H1 (cell line): ENCODE measurements around the gene CST4. TPM values are rescaled to one million over a fixed set of nuclear protein-coding genes. Genes with fewer than 3 reads are reported as not detected.

Experiments
- CTCF ChIA-PET: fragments of 300-600 bp; sonication (Branson Sonifier 250); formaldehyde crosslinking; loops from one replicate; lab custom pipeline; 2021; ENCODE audit not compliant: partially characterized antibody; lab: Charles Lee
- POLR2A ChIA-PET: fragments of 300-600 bp; sonication (Branson Sonifier 250); formaldehyde crosslinking; loops from one replicate; lab custom pipeline; 2021; ENCODE audit warnings: inconsistent platforms; ENCODE audit not compliant: partially characterized antibody; lab: Charles Lee
- DNase-seq, 2 experiments: peaks; one replicate each; pipeline versions ENCODE4 v3.0.0 to v3.0.0-alpha.2; 2010 to 2022; ENCODE audit warnings: low spot score in 2 of 2, low read depth in 1 of 2, mixed read lengths in 1 of 2
- FAIRE-seq: peaks from 2 replicates; lab custom pipeline; 2011; peaks lifted over from hg19 to GRCh38; lab: Jason Lieb, UNC
- H2AFZ ChIP-seq: 2 replicates; pipeline ENCODE4 v1.8.1; 2012; ENCODE audit warnings: low read length, inconsistent platforms
- H2AK5ac ChIP-seq: 2 replicates; pipeline ENCODE4 v1.6.1; 2013; ENCODE audit warnings: low read depth, low read length
- H2BK120ac ChIP-seq: replicated peaks from 2 replicates; pipeline ENCODE3; 2013; ENCODE audit warnings: low read depth, low read length, inconsistent platforms
- H2BK12ac ChIP-seq: 2 replicates; pipeline ENCODE4 v1.6.1; 2013; ENCODE audit warnings: low read depth, low read length
- H2BK15ac ChIP-seq: 2 replicates; pipeline ENCODE4 v1.6.1; 2013; ENCODE audit warnings: low read length
- H2BK20ac ChIP-seq: 2 replicates; pipeline ENCODE4 v1.6.1; 2013; ENCODE audit warnings: low read length
- H2BK5ac ChIP-seq: 2 replicates; pipeline ENCODE4 v1.6.1; 2013; ENCODE audit warnings: low read depth, low read length
- H3K14ac ChIP-seq: 2 replicates; pipeline ENCODE4 v1.6.1; 2013; ENCODE audit warnings: inconsistent platforms; ENCODE audit not compliant: insufficient read length
- H3K18ac ChIP-seq: 2 replicates; pipeline ENCODE4 v1.6.1; 2013; ENCODE audit warnings: low read length; ENCODE audit errors: extremely low read depth
- H3K23ac ChIP-seq: 2 replicates; pipeline ENCODE4 v1.6.1; 2013; ENCODE audit warnings: inconsistent platforms; ENCODE audit not compliant: insufficient read length
- H3K23me2 ChIP-seq: 2 replicates; pipeline ENCODE4 v1.6.1; 2013; ENCODE audit warnings: low read depth, low read length
- H3K27ac ChIP-seq: 2 replicates; pipeline ENCODE4 v1.6.1; 2011; ENCODE audit warnings: low read depth, low read length, inconsistent platforms
- H3K27me3 ChIP-seq, 4 experiments: replicated peaks in 1 of 4; 1 replicate in 1 of 4; 2 replicates in 3 of 4; pipeline versions ENCODE4 v1.6.1 to v1.8.1; 2011 to 2013; ENCODE audit warnings: low read length in 3 of 4, mild to moderate bottlenecking in 3 of 4, inconsistent platforms in 2 of 4, mixed read lengths in 2 of 4, moderate library complexity in 1 of 4; ENCODE audit not compliant: control insufficient read depth in 3 of 4, insufficient read depth in 3 of 4; ENCODE audit errors: extremely low read depth in 1 of 4
- H3K36me3 ChIP-seq, 4 experiments: 2 replicates each; pipeline versions ENCODE4 v1.6.1 to v1.8.1; 2011 to 2013; ENCODE audit warnings: mild to moderate bottlenecking in 4 of 4, low read length in 3 of 4, moderate library complexity in 2 of 4, control low read depth in 1 of 4, inconsistent platforms in 1 of 4; ENCODE audit not compliant: insufficient read depth in 4 of 4, control insufficient read depth in 2 of 4
- H3K4ac ChIP-seq: replicated peaks from 2 replicates; pipeline ENCODE3; 2013; ENCODE audit warnings: low read length, low read depth, mixed read lengths, inconsistent platforms; ENCODE audit not compliant: insufficient read length
- H3K4me1 ChIP-seq, 4 experiments: replicated peaks in 1 of 4; 1 replicate in 1 of 4; 2 replicates in 3 of 4; pipeline versions ENCODE4 v1.6.1 to v1.8.1; 2011 to 2013; ENCODE audit warnings: low read length in 3 of 4, inconsistent platforms in 2 of 4, mixed read lengths in 1 of 4; ENCODE audit not compliant: insufficient read depth in 4 of 4, control insufficient read depth in 3 of 4
- H3K4me2 ChIP-seq, 2 experiments: 2 replicates each; pipeline versions ENCODE4 v1.6.1 to v1.8.1; 2011 to 2013; ENCODE audit warnings: low read depth in 2 of 2, low read length in 2 of 2, control low read depth in 1 of 2, inconsistent platforms in 1 of 2, mild to moderate bottlenecking in 1 of 2; ENCODE audit not compliant: insufficient read depth in 1 of 2
- H3K4me3 ChIP-seq, 4 experiments: fragments of 200-600, 300-600 bp in 1 of 4; sonication (generic), shearing (Covaris generic), sonication (Bioruptor Twin) in 1 of 4; 2 replicates each; pipeline versions ENCODE4 v1.5.1 to v1.8.1; 2011 to 2016; ENCODE audit warnings: low read length in 4 of 4, low read depth in 3 of 4, control low read depth in 2 of 4, inconsistent platforms in 2 of 4, mild to moderate bottlenecking in 2 of 4, mixed read lengths in 1 of 4, moderate library complexity in 1 of 4; ENCODE audit not compliant: insufficient read depth in 2 of 4; ENCODE audit errors: extremely low read depth in 1 of 4
- H3K56ac ChIP-seq: replicated peaks from 2 replicates; pipeline ENCODE3; 2013; ENCODE audit warnings: low read depth, mild to moderate bottlenecking, mixed read lengths, low read length, inconsistent platforms; ENCODE audit not compliant: insufficient read length
- H3K79me1 ChIP-seq: 2 replicates; pipeline ENCODE4 v1.6.1; 2013; ENCODE audit warnings: low read depth, low read length, control low read depth
- H3K79me2 ChIP-seq, 2 experiments: 2 replicates each; pipeline versions ENCODE4 v1.6.1 to v1.8.1; 2012 to 2013; ENCODE audit warnings: low read length in 2 of 2, mild to moderate bottlenecking in 2 of 2, inconsistent platforms in 1 of 2; ENCODE audit not compliant: insufficient read depth in 2 of 2, control insufficient read depth in 1 of 2
- H3K9ac ChIP-seq, 4 experiments: replicated peaks in 1 of 4; 1 replicate in 1 of 4; 2 replicates in 3 of 4; pipeline versions ENCODE4 v1.6.1 to v1.8.1; 2011 to 2013; ENCODE audit warnings: low read depth in 3 of 4, low read length in 3 of 4, control low read depth in 2 of 4, mild to moderate bottlenecking in 2 of 4, moderate library complexity in 2 of 4, inconsistent platforms in 1 of 4; ENCODE audit errors: extremely low read depth in 1 of 4
- H3K9me3 ChIP-seq, 2 experiments: 2 replicates each; pipeline versions ENCODE4 v1.6.1 to v1.8.1; 2012 to 2013; ENCODE audit warnings: mild to moderate bottlenecking in 2 of 2, moderate library complexity in 2 of 2, control low read depth in 1 of 2, inconsistent platforms in 1 of 2, low read depth in 1 of 2, low read length in 1 of 2, mixed read lengths in 1 of 2; ENCODE audit not compliant: insufficient read depth in 2 of 2
- H4K20me1 ChIP-seq, 2 experiments: replicated peaks in 1 of 2; 2 replicates each; pipeline versions ENCODE3 to v1.8.1; 2011 to 2013; ENCODE audit warnings: inconsistent platforms in 2 of 2, low read length in 2 of 2, mild to moderate bottlenecking in 1 of 2; ENCODE audit not compliant: insufficient read depth in 2 of 2, control insufficient read depth in 1 of 2
- H4K5ac ChIP-seq: 2 replicates; pipeline ENCODE4 v1.6.1; 2013; ENCODE audit warnings: low read length, low read depth, mixed read lengths, inconsistent platforms; ENCODE audit not compliant: insufficient read length
- H4K8ac ChIP-seq: 2 replicates; pipeline ENCODE4 v1.8.0; 2013; ENCODE audit warnings: mild to moderate bottlenecking, moderate library complexity, low read length, inconsistent platforms; ENCODE audit not compliant: insufficient read depth; ENCODE audit errors: extremely low read depth
- H4K91ac ChIP-seq: replicated peaks from 2 replicates; pipeline ENCODE3; 2013; ENCODE audit warnings: low read length, mixed read lengths, inconsistent platforms; ENCODE audit not compliant: insufficient read length
- BRCA1 ChIP-seq: IDR thresholded peaks from 2 replicates; pipeline ENCODE4 v1.6.1; 2012; ENCODE audit warnings: low read depth, low read length, improper control_type of control experiment
- EZH2 ChIP-seq: fragments of 200-600 bp; sonication (generic); IDR thresholded peaks from 2 replicates; pipeline ENCODE4 v1.7.1; 2012; ENCODE audit warnings: low read depth, mild to moderate bottlenecking, moderate library complexity, low read length, inconsistent platforms; ENCODE audit not compliant: severe bottlenecking
- GABPA ChIP-seq: IDR thresholded peaks from 2 replicates; pipeline ENCODE4 v1.6.1; 2011; ENCODE audit warnings: mild to moderate bottlenecking, low read length, moderate library complexity, borderline replicate concordance; ENCODE audit not compliant: insufficient read depth
- HDAC6 ChIP-seq: IDR thresholded peaks from one replicate; pipeline ENCODE4 v1.7.1; 2012; ENCODE audit warnings: low read depth, mild to moderate bottlenecking, inconsistent platforms, low read length, moderate library complexity
- KDM4A ChIP-seq: IDR thresholded peaks from one replicate; pipeline ENCODE4 v1.7.1; 2012; ENCODE audit warnings: low read depth, mild to moderate bottlenecking, moderate library complexity, low read length, inconsistent platforms; ENCODE audit not compliant: severe bottlenecking
- POLR2A ChIP-seq, 2 experiments: IDR thresholded peaks; 1 replicate in 1 of 2; 2 replicates in 1 of 2; pipeline ENCODE4 v1.6.1; 2011; ENCODE audit warnings: low read depth in 2 of 2, low read length in 2 of 2, mild to moderate bottlenecking in 2 of 2; ENCODE audit errors: control extremely low read depth in 1 of 2
- SIN3A ChIP-seq, 2 experiments: IDR thresholded peaks in 1 of 2; conservative IDR thresholded peaks in 1 of 2; 2 replicates each; pipeline ENCODE4 v1.6.1; 2011 to 2012; ENCODE audit warnings: low read length in 2 of 2, improper control_type of control experiment in 1 of 2, low read depth in 1 of 2, mild to moderate bottlenecking in 1 of 2
- SIX5 ChIP-seq: IDR thresholded peaks from 2 replicates; pipeline ENCODE4 v1.6.1; 2011; ENCODE audit warnings: mild to moderate bottlenecking, low read depth, low read length
- TBP ChIP-seq: IDR thresholded peaks from 2 replicates; pipeline ENCODE4 v1.6.1; 2011; ENCODE audit warnings: low read depth, low read length, improper control_type of control experiment
- TCF12 ChIP-seq: IDR thresholded peaks from 2 replicates; pipeline ENCODE4 v1.6.1; 2011; ENCODE audit warnings: low read depth, mild to moderate bottlenecking, low read length
- WGBS, 2 experiments: shearing (Covaris generic) in 1 of 2; methylation state at CpG; one replicate each; pipeline versions ENCODE4 v1.1.6 to v1.1.7; 2013 to 2015; ENCODE audit warnings: low lambda C conversion rate in 2 of 2, mixed read lengths in 2 of 2, inconsistent platforms in 1 of 2, low coverage in 1 of 2, missing lambda C conversion rate in 1 of 2; ENCODE audit not compliant: insufficient replicate concordance in 2 of 2, insufficient coverage in 1 of 2, insufficient read length in 1 of 2; ENCODE audit errors: extremely low coverage in 1 of 2, missing lambda C conversion rate in 1 of 2; 5-methylcytosine and 5-hydroxymethylcytosine counted together
- polyA plus RNA-seq, 7 experiments: library from polyadenylated mRNA; depleted of rRNA in 3 of 7; stranded (reverse) in 5 of 7; unstranded in 2 of 7; fragments of >200 nt in 5 of 7; fragments of 200-250 nt in 2 of 7; gene quantifications; 1 replicate in 5 of 7; 2 replicates in 1 of 7; 4 replicates in 1 of 7; pipeline versions ENCODE4 v1.2.1 to v1.2.3, GENCODE V29; 2011 to 2013; ENCODE audit warnings: missing spikeins in 2 of 7, mixed read lengths in 2 of 7
- total RNA-seq: library from RNA; stranded (reverse); fragmentation: NEBNext Ultra II Directional; extraction: Animal tissue kit (Norgen Biotek cat#: 25700); gene quantifications from 2 replicates; pipeline ENCODE4 v1.2.1, GENCODE V29; 2021

Gene CST4
- total and polyA plus RNA-seq, 2 of the 8 experiments (the other 6 are each of a cell fraction or from before 2014, with no cell fraction given), result not detected

DNA sequence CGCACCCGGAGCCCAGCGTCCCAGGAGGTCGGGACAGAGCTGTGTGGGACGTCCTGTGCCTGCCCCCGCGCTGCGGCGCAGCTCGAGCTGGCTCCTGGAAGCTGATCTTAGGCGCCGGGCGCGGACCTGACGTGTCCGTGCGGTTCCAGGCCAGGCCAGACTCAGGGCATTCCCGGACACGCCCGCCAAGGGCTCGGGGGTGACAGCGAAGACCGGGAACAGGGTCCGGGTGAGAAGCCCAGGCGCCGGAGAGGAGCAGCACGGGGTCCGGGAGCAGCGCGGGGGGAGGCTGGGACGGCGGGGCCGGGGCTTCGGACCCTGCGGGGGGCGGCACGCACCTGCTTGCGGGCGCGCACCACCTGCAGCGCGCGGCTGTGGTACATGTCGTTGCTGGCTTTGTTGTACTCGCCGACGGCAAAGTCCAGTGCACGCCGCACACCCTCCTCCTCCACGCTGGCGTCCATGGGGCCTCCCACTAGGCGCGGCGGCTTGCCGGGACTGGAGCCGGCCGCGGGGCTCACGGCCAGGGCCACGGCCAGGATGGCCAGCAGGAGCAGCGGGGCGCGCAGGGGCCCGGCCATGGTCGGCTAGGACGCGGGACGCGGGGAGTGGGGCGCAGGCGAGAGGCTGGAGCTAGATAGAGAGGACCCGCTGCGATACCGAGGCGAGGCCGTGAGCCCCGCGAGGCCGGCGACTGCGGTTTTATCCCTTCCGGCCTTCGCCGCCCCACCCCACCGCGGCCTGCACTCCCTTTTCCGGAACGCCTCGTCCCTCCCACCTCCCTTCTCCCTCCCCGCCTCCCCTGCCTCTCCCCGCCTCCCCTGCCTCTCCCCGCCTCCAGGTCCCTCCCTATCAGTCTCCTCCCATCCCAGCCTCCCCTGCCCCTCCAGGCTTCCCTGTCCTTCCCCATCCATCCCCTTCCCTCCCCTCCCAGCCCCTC lies 51.3 kb downstream of the CST4 start, which contains the start of gene CST3:
Gene CST3 (minus strand): TSS at position 674 of the 940 bp plus-strand sequence. CDS start 93 bp downstream, at position 581.
- Histone ChIP-seq H2BK12ac (0 out of 2 replicates have a peak within 1 kb of the TSS, but pooled peaks have one; percentile 68), H3K4me1 (peaks cover 0 to 12% (median 4%) of the 10 kb centered on the region in 4 experiments; a peak in 6 of 7 replicates), H3K9me3 (no peaks in the 10 kb centered on the region), H3K79me2 (no peaks in the 10 kb centered on the region), H2BK5ac (peak within 1 kb of the TSS; percentile 66; the same call in 1 of the 2 replicates), H3K36me3 (no peaks in the 10 kb centered on the region; a peak in 1 of 8 replicates), H3K4me3 (peak within 1 kb of the TSS; percentile 62 to 92 (median 76)), H3K18ac (peak within 1 kb of the TSS; percentile 87), H3K9ac (peak within 1 kb of the TSS in 2 of 4 experiments; percentile 48 to 61; a peak in 3 of 7 replicates), H4K20me1 (peaks cover 0 to 8% of the 10 kb centered on the region in 2 experiments), H3K79me1 (no peaks in the 10 kb centered on the region), H4K5ac (no peak within 1 kb of the TSS), H3K14ac (no peak within 1 kb of the TSS), H4K8ac (peak within 1 kb of the TSS; percentile 80; the same call in 1 of the 2 replicates), H4K91ac (peak within 1 kb of the TSS; percentile 87), H2BK15ac (no peak within 1 kb of the TSS; the same call in 1 of the 2 replicates), H2BK120ac (no peak within 1 kb of the TSS), H3K23me2 (peaks cover 9% of the 10 kb centered on the region), H3K27me3 (peaks cover 0 to 5% (median 2%) of the 10 kb centered on the region in 4 experiments; a peak in 3 of 7 replicates), H2BK20ac (no peak within 1 kb of the TSS), H3K4me2 (peak within 1 kb of the TSS; percentile 71 to 91), H3K4ac (peak within 1 kb of the TSS; percentile 38), H3K23ac (no peak within 1 kb of the TSS), H3K27ac (no peak within 1 kb of the TSS), H3K56ac (peak within 1 kb of the TSS; percentile 21), H2AK5ac (no peak within 1 kb of the TSS; the same call in 1 of the 2 replicates), H2AFZ (no peak within 1 kb of the TSS; the same call in 1 of the 2 replicates)
- DNase-seq (peak in 1 of 2 experiments; percentile 83), FAIRE-seq (no peak)
- ChIA-PET CTCF (interaction anchor here (0.9 to 1.4 kb wide), 5 partner anchors 9 to 195 kb away, joined by 3 to 4 read pairs (median 4); no protein-coding TSS in a partner anchor), POLR2A (interaction anchor here (0.8 to 1.5 kb wide), 3 partner anchors 8 to 20 kb away, joined by 3 to 4 read pairs (median 3); no protein-coding TSS in a partner anchor)
- 1% methylated on average over 51 of the region's 92 CpGs; no CpG with 5 or more reads in 1 of the 2 experiments for WGBS, 2 experiments
- TF ChIP-seq GABPA (no peak), TCF12 (no peak), SIN3A (conservative IDR thresholded peaks at IDR 0.05 in 1 of 2, IDR thresholded peaks at IDR 0.05 in 1 of 2; ENCODE audit: low read depth in 1 of 2, low read length in 2 of 2) (0 out of 4 replicates have a peak, but pooled peaks of 1 of the 2 experiments have one; percentile 65), TBP (no peak), EZH2 (no peak), KDM4A (peak; percentile 100), HDAC6 (no peak), BRCA1 (no peak), POLR2A (IDR thresholded peaks at IDR 0.05; ENCODE audit: control extremely low read depth in 1 of 2, low read depth in 2 of 2, low read length in 2 of 2) (peak in 1 of 2 experiments; percentile 59; a peak in 2 of 3 replicates), SIX5 (no peak)
